ENCODE data around the gene LUC7L2.
"Not testable (repeated sequence)": the region's sequence is repeated elsewhere in the genome, so short reads cannot be mapped to it uniquely, and the experiment has no call there.

LUC7L2 gene

GRCh38 chr7:139355320-139355719 is 4.4 kb upstream of the LUC7L2 start:
- DNase-seq (ENCODE audit: low read depth in 2 of 2): no peak

- DNase-seq (ENCODE audit: low read depth in 2 of 2): not testable (repeated sequence)
These were observed 1.8 kb upstream of the LUC7L2 start for GRCh38 chr7:139357729-139358506.

GRCh38 chr7:139358541-139359365 is 941 bp upstream of the LUC7L2 start:
- peak in 1 of 2 donors; percentile 19 for DNase-seq (ENCODE audit: low read depth in 2 of 2)

- DNase-seq (ENCODE audit: low read depth in 2 of 2): peak; percentile 94 to 96
These were observed 685 bp downstream of the LUC7L2 start for GRCh38 chr7:139360210-139360947.

GRCh38 chr7:139360948-139361307 is 1.2 kb downstream of the LUC7L2 start:
- DNase-seq (ENCODE audit: low read depth in 2 of 2): no peak

- DNase-seq (ENCODE audit: low read depth in 2 of 2): no peak
These were observed 1.8 kb downstream of the LUC7L2 start for GRCh38 chr7:139361523-139361922.

- no peak for DNase-seq (ENCODE audit: low read depth in 2 of 2)
These were observed 2.6 kb downstream of the LUC7L2 start for GRCh38 chr7:139362302-139362701.

- no peak for DNase-seq (ENCODE audit: low read depth in 2 of 2)
These were observed 3.3 kb downstream of the LUC7L2 start for GRCh38 chr7:139362981-139363380.

- no peak for DNase-seq (ENCODE audit: low read depth in 2 of 2)
These were observed 5.6 kb downstream of the LUC7L2 start for GRCh38 chr7:139365336-139365735.

- no peak for DNase-seq (ENCODE audit: low read depth in 2 of 2)
These were observed 6.7 kb downstream of the LUC7L2 start for GRCh38 chr7:139366400-139366799.

GRCh38 chr7:139367438-139368155 is 7.9 kb downstream of the LUC7L2 start:
- no peak for DNase-seq (ENCODE audit: low read depth in 2 of 2)

- no peak for DNase-seq (ENCODE audit: low read depth in 2 of 2)
These were observed 10.7 kb downstream of the LUC7L2 start for GRCh38 chr7:139370301-139370942.

- no peak for DNase-seq (ENCODE audit: low read depth in 2 of 2)
These were observed 11.2 kb downstream of the LUC7L2 start for GRCh38 chr7:139370943-139371313.

- DNase-seq (ENCODE audit: low read depth in 2 of 2): no peak
These were observed 14.6 kb downstream of the LUC7L2 start for GRCh38 chr7:139374246-139374645.

GRCh38 chr7:139382439-139382838 is 22.7 kb downstream of the LUC7L2 start:
- no peak for DNase-seq (ENCODE audit: low read depth in 2 of 2)

GRCh38 chr7:139384611-139385010 is 24.9 kb downstream of the LUC7L2 start:
- no peak for DNase-seq (ENCODE audit: low read depth in 2 of 2)

GRCh38 chr7:139387594-139387993 is 27.9 kb downstream of the LUC7L2 start:
- DNase-seq (ENCODE audit: low read depth in 2 of 2): no peak

- DNase-seq (ENCODE audit: low read depth in 2 of 2): no peak
These were observed 29.4 kb downstream of the LUC7L2 start for GRCh38 chr7:139389091-139389490.

- DNase-seq (ENCODE audit: low read depth in 2 of 2): no peak
These were observed 30.1 kb downstream of the LUC7L2 start for GRCh38 chr7:139389774-139390173.

- no peak for DNase-seq (ENCODE audit: low read depth in 2 of 2)
These were observed 34.0 kb downstream of the LUC7L2 start for GRCh38 chr7:139393621-139394211.

- DNase-seq (ENCODE audit: low read depth in 2 of 2): no peak
These were observed 34.8 kb downstream of the LUC7L2 start for GRCh38 chr7:139394540-139394939.

Measured in stimulated activated CD4-positive, alpha-beta T cell treated with anti-CD3 and anti-CD28 coated beads, Interleukin-1b, Interleukin-23, amount 100 ng/mL, for 1 hour (primary cell).